ENCODE data around the gene IFI27. TPM values are rescaled to one million over a fixed set of nuclear protein-coding genes. Genes with fewer than 3 reads are reported as not detected.

IFI27 gene
- total and polyA plus RNA-seq, 2 of the 4 experiments (the other 2 are of a cell fraction) = under 0.01 to 0.60 TPM

- intact Hi-C loops (cut with micrococcal nuclease) = no loop called here
- in situ Hi-C loops (cut with MboI; ENCODE audit: low sequenced_read_pairs) = no loop called here
- H2BK15ac ChIP-seq (ENCODE audit: low read depth, low read length) = no peak overlapping the region
- H3K79me1 ChIP-seq (ENCODE audit: low read depth in 1 of 2, low read length in 2 of 2) = peaks cover 0 to 2% of the 10 kb centered on the region in 2 experiments; a peak in 2 of 4 replicates
- no peaks in the 10 kb centered on the region for H3K27me3 ChIP-seq (ENCODE audit: control insufficient read depth, insufficient read depth, low read length)
- ChIA-PET POLR2A (ENCODE audit: unreplicated experiment) (no interaction called here), CTCF (no interaction called here)
- no TSS peak for BruUV-seq (replicated peaks)
- H2AK5ac ChIP-seq (ENCODE audit: low read depth, low read length) = no peak overlapping the region
- H3K4me1 ChIP-seq (ENCODE audit: control insufficient read depth, insufficient read depth, low read length) = peaks cover 5% of the 10 kb centered on the region; the same call in 1 of the 2 replicates
- H3K23ac ChIP-seq (ENCODE audit: low read depth, low read length) = no peak overlapping the region
- H3K9ac ChIP-seq (ENCODE audit: low read depth, low read length) = no peak overlapping the region
- H4K5ac ChIP-seq (ENCODE audit: low read depth, low read length) = no peak overlapping the region
- 0 out of 2 replicates have a peak, but pooled peaks cover 8% of the 10 kb centered on the region for H4K20me1 ChIP-seq (ENCODE audit: insufficient read depth, low read length)
- TF ChIP-seq CHD1 (IDR thresholded peaks at IDR 0.05; ENCODE audit: low read depth, low read length) (no peak), CTCF (conservative IDR thresholded peaks at IDR 0.05; ENCODE audit: low read depth, low read length) (no peak), ELK1 (IDR thresholded peaks at IDR 0.05; ENCODE audit: borderline replicate concordance, low read depth, low read length) (no peak), RAD21 (IDR thresholded peaks at IDR 0.05; ENCODE audit: low read length) (no peak), SMC3 (IDR thresholded peaks at IDR 0.05; ENCODE audit: low read depth, low read length) (no peak), RFX5 (IDR thresholded peaks at IDR 0.05; ENCODE audit: low read depth, low read length) (no peak), USF2 (IDR thresholded peaks at IDR 0.05; ENCODE audit: low read depth, low read length) (no peak), RCOR1 (IDR thresholded peaks at IDR 0.05; ENCODE audit: insufficient replicate concordance, low read length) (no peak), BHLHE40 (IDR thresholded peaks at IDR 0.05; ENCODE audit: low read depth, low read length) (no peak), MXI1 (IDR thresholded peaks at IDR 0.05; ENCODE audit: borderline replicate concordance, low read depth, low read length) (no peak), FOS (IDR thresholded peaks at IDR 0.05; ENCODE audit: low read depth, low read length) (no peak), NFE2L2 (IDR thresholded peaks at IDR 0.05; ENCODE audit: low read depth, low read length) (no peak), MAZ (IDR thresholded peaks at IDR 0.05; ENCODE audit: borderline replicate concordance, low read depth, low read length) (no peak), CEBPB (IDR thresholded peaks at IDR 0.05; ENCODE audit: low read depth, low read length) (no peak), MAFK (IDR thresholded peaks at IDR 0.05; ENCODE audit: low read depth, low read length) (no peak), POLR2A (IDR thresholded peaks at IDR 0.05; ENCODE audit: low read depth, low read length) (no peak)
- H2AK9ac ChIP-seq (replicated peaks; ENCODE audit: low read depth, low read length, poor library complexity) = no peak overlapping the region
- DNase-seq (no peak), ATAC-seq (ENCODE audit: low read depth) (no peak)
- no peak overlapping the region for H2BK5ac ChIP-seq (ENCODE audit: low read depth, low read length, poor library complexity, severe bottlenecking)
- no peaks in the 10 kb centered on the region for H3K9me3 ChIP-seq (ENCODE audit: control insufficient read depth, insufficient read depth, low read length)
- H3K14ac ChIP-seq (replicated peaks; ENCODE audit: low read depth, low read length) = no peak overlapping the region
- H4K91ac ChIP-seq (ENCODE audit: insufficient read depth, low read depth, low read length) = no peak overlapping the region
- dilution Hi-C loops (cut with HindIII; ENCODE audit: low sequenced_read_pairs, unreplicated experiment) = no loop called here
- H3K4me3 ChIP-seq (ENCODE audit: insufficient read depth, low read depth, low read length) = no peak overlapping the region
- no peaks in the 10 kb centered on the region; the same call in 1 of the 2 replicates for H3K36me3 ChIP-seq (ENCODE audit: control insufficient read depth, insufficient read depth, low read length)
- no peak overlapping the region for H3K18ac ChIP-seq (ENCODE audit: low read depth, low read length)
- no peak overlapping the region for H2BK120ac ChIP-seq (ENCODE audit: low read depth, low read length)
- H4K8ac ChIP-seq (ENCODE audit: low read depth in 2 of 2, low read length in 2 of 2) = no peak overlapping the region
- no peak overlapping the region for H3K56ac ChIP-seq (ENCODE audit: extremely low read depth, insufficient read depth, low read length)
- WGBS, 2 experiments (ENCODE audit: extremely low coverage in 2 of 2, insufficient read length in 1 of 2) = 79% methylated on average over 4 of the region's 6 CpGs; no CpG with 5 or more reads in 1 of the 2 experiments
- H3K27ac ChIP-seq (ENCODE audit: insufficient read depth, low read length) = no peak overlapping the region
- H2BK20ac ChIP-seq (ENCODE audit: low read depth, low read length) = no peak overlapping the region
- peaks cover 8% of the 10 kb centered on the region for H3K9me1 ChIP-seq (ENCODE audit: insufficient read depth, low read length)
- no peak overlapping the region for H2AFZ ChIP-seq (replicated peaks; ENCODE audit: low read length, poor library complexity)
- H3K4me2 ChIP-seq (ENCODE audit: low read depth, low read length) = no peak overlapping the region
- no peak overlapping the region for H3K4ac ChIP-seq (ENCODE audit: low read depth, low read length)
These were observed 11.5 kb upstream of the IFI27 start for GRCh38 chr14:94099006-94099405.

Measured in IMR-90 (cell line).